ENCODE data around the gene ESRRG. TPM values are rescaled to one million over a fixed set of nuclear protein-coding genes. Genes with fewer than 3 reads are reported as not detected.

Gene ESRRG
- total RNA-seq, 1 donor from 2014 or later, result 6.9 TPM

- DNase-seq, result no peak
Observed at GRCh38 chr1:216502528-216503162, 220.6 kb downstream of the ESRRG start.

- no peak for DNase-seq
Observed at GRCh38 chr1:216500273-216500967, 222.8 kb downstream of the ESRRG start.

GRCh38 chr1:216499581-216500272 is 223.5 kb downstream of the ESRRG start:
- no peak for DNase-seq

GRCh38 chr1:216498277-216498676 is 225.0 kb downstream of the ESRRG start:
- DNase-seq, result no peak

GRCh38 chr1:216485042-216485441 is 238.2 kb downstream of the ESRRG start:
- no peak for DNase-seq

- DNase-seq, result no peak
Observed at GRCh38 chr1:216483672-216484401, 239.4 kb downstream of the ESRRG start.

GRCh38 chr1:216482620-216483019 is 240.6 kb downstream of the ESRRG start:
- no peak for DNase-seq

- DNase-seq, result no peak
Observed at GRCh38 chr1:216478238-216478637, 245.0 kb downstream of the ESRRG start.

GRCh38 chr1:216476341-216476740 is 246.9 kb downstream of the ESRRG start:
- no peak for DNase-seq

GRCh38 chr1:216475659-216476276 is 247.5 kb downstream of the ESRRG start:
- DNase-seq, result no peak

GRCh38 chr1:216466162-216466801 is 256.9 kb downstream of the ESRRG start:
- no peak for DNase-seq

- no peak for DNase-seq
Observed at GRCh38 chr1:216464489-216464888, 258.7 kb downstream of the ESRRG start.

- DNase-seq, result no peak
Observed at GRCh38 chr1:216462066-216462775, 261.0 kb downstream of the ESRRG start.

- no peak for DNase-seq
Observed at GRCh38 chr1:216461466-216461865, 261.8 kb downstream of the ESRRG start.

- DNase-seq, result no peak
Observed at GRCh38 chr1:216459651-216460207, 263.5 kb downstream of the ESRRG start.

GRCh38 chr1:216458812-216459211 is 264.4 kb downstream of the ESRRG start:
- no peak for DNase-seq

GRCh38 chr1:216457356-216457755 is 265.9 kb downstream of the ESRRG start:
- DNase-seq, result no peak

GRCh38 chr1:216456682-216457081 is 266.5 kb downstream of the ESRRG start:
- DNase-seq, result no peak

GRCh38 chr1:216453777-216454176 is 269.5 kb downstream of the ESRRG start:
- DNase-seq, result no peak

Data from occipital lobe (tissue), 2 donors.